ENCODE measurements around the gene LIPI. TPM values are rescaled to one million over a fixed set of nuclear protein-coding genes. Genes with fewer than 3 reads are reported as not detected.
"Not testable (repeated sequence)": the region's sequence is repeated elsewhere in the genome, so short reads cannot be mapped to it uniquely, and the experiment has no call there.

The LIPI gene
- total RNA-seq, 2 donors from 2014 or later: not detected

DNA sequence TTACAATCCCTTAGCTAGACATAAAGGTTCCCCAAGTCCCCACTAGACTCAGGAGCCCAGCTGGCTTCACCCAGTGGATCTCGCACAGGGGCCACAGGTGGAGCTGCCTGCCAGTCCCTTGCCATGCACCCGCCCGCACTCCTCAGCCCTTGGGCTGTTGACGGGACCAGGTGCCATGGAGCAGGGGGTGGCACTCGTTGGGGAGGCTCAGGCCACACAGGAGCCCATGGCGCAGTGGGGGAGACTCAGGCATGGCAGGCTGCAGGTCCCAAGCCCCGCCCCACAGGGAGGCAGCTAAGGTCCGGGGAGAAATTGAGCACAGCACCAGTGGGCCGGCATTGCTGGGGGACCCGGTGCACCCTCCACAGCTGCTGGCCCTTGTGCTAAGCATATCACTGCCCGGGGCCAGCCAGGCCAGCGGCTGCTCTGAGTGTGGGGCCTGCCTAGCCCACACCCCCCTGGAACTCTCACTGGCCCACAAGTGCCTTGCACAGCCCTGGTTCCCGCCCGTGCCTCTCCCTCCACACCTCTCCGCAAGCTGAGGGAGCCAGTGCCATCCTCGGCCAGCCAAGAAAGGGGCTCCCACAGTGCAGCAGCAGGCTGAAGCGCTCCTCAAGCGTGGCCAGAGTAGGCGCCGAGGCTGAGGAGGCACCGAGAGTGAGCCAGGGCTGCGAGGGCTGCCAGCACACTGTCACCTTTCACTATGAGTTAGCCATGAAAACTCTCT, 117.8 kb downstream of the LIPI start:
- TF ChIP-seq, protein P1, sequence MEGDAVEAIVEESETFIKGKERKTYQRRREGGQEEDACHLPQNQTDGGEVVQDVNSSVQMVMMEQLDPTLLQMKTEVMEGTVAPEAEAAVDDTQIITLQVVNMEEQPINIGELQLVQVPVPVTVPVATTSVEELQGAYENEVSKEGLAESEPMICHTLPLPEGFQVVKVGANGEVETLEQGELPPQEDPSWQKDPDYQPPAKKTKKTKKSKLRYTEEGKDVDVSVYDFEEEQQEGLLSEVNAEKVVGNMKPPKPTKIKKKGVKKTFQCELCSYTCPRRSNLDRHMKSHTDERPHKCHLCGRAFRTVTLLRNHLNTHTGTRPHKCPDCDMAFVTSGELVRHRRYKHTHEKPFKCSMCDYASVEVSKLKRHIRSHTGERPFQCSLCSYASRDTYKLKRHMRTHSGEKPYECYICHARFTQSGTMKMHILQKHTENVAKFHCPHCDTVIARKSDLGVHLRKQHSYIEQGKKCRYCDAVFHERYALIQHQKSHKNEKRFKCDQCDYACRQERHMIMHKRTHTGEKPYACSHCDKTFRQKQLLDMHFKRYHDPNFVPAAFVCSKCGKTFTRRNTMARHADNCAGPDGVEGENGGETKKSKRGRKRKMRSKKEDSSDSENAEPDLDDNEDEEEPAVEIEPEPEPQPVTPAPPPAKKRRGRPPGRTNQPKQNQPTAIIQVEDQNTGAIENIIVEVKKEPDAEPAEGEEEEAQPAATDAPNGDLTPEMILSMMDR (IDR thresholded peaks at IDR 0.05): no peak
- DNase-seq (ENCODE audit: low spot score) (no peak), ATAC-seq (ENCODE audit: insufficient number of reproducible peaks, low FRiP score, low read depth) (no peak)
- Histone ChIP-seq H3K4me3 (no peak overlapping the region), H3K36me3 (no peaks in the 10 kb centered on the region), H3K4me1 (ENCODE audit: control insufficient read depth in 1 of 2, low read depth in 2 of 2) (no peaks in the 10 kb centered on the region), H3K27me3 (replicated peaks; ENCODE audit: insufficient read depth) (no peaks in the 10 kb centered on the region), H3K27ac (no peak overlapping the region), H3K9me3 (no peaks in the 10 kb centered on the region)

- H3K36me3 ChIP-seq; H3K27me3 ChIP-seq (replicated peaks; ENCODE audit: insufficient read depth); H3K4me1 ChIP-seq (ENCODE audit: control insufficient read depth in 1 of 2, low read depth in 2 of 2); ATAC-seq (ENCODE audit: insufficient number of reproducible peaks, low FRiP score, low read depth); H3K4me3 ChIP-seq; DNase-seq (ENCODE audit: low spot score); H3K9me3 ChIP-seq; H3K27ac ChIP-seq: not testable (repeated sequence)
These were observed 120.6 kb downstream of the LIPI start for GRCh38 chr21:14090184-14090583.

DNA sequence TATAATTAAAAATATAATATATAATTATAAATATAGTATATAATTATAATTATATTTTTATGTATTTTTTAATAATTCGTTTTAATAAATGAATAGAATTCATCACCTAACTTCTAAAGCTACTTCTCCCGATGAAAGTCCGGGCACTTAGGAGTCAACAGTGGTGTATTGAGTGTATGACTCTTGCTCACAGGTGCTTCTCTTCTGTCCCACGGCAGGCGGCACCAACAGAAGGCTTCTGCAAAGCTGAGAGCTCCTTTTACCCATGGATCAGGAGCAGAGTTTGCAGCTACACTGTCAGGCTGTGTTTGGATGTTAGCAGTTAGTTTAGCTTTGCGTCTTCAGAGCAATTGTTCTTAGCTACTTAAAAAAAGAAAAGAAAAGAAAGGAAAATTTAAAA, 122.4 kb downstream of the LIPI start:
- no peak for DNase-seq (ENCODE audit: low spot score)

DNA sequence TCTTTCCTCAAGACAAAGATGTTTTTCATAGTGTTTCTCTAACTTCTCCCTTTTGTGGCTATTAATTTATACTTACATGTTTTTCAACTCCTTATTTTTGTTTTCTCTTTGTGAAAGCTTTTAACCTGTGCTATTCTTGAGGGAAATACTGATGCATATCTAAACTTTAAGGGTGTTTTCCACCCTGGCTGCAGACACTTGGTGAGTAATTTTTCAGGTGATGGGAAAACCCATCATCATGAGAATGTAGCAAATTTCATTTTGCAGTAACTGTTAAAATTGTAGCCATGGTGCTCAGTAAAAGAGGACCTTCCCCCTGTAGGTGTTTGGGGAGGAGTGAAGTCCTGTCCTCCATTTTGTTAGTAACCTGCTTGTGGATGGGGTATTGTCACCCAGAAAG, 124.2 kb downstream of the LIPI start:
- TF ChIP-seq, protein P1 (IDR thresholded peaks at IDR 0.05): no peak
- no peak overlapping the region for H3K4me3 ChIP-seq
- ATAC-seq (ENCODE audit: insufficient number of reproducible peaks, low FRiP score, low read depth) (no peak), DNase-seq (ENCODE audit: low spot score) (no peak)
- H3K9me3 ChIP-seq: peaks cover 2% of the 10 kb centered on the region
- no peak overlapping the region for H3K27ac ChIP-seq
- no peaks in the 10 kb centered on the region for H3K36me3 ChIP-seq
- no peaks in the 10 kb centered on the region for H3K4me1 ChIP-seq (ENCODE audit: control insufficient read depth in 1 of 2, low read depth in 2 of 2)
- H3K27me3 ChIP-seq (replicated peaks; ENCODE audit: insufficient read depth): no peaks in the 10 kb centered on the region

More for the DNA sequence above, 122.4 kb downstream of the LIPI start:
- TF ChIP-seq, protein P1 (IDR thresholded peaks at IDR 0.05): no peak
- Histone ChIP-seq H3K9me3 (no peaks in the 10 kb centered on the region), H3K27me3 (replicated peaks; ENCODE audit: insufficient read depth) (no peaks in the 10 kb centered on the region), H3K4me1 (ENCODE audit: control insufficient read depth in 1 of 2, low read depth in 2 of 2) (no peaks in the 10 kb centered on the region), H3K36me3 (no peaks in the 10 kb centered on the region), H3K27ac (no peak overlapping the region), H3K4me3 (no peak overlapping the region)
- ATAC-seq (ENCODE audit: insufficient number of reproducible peaks, low FRiP score, low read depth): no peak

DNA sequence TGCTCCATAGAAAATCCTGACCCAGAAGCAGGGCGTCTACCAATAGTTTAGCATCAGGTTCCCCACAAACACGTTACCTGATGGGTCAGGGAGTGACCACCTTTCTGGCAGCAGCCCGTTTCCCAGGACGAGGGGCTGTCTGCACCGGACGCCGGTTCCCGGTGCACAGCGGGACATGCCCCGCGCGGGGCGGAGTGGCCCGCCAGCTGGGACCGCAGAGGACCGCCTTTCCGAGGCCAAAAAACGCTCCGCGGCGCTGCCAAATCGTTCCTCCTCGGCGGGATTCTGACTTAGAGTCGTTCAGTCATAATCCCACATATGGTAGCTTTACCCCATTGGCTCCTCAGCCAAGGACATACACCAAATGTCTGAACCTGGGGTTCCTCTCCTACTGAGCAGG, 126.1 kb downstream of the LIPI start:
- H3K27me3 ChIP-seq (replicated peaks; ENCODE audit: insufficient read depth): no peaks in the 10 kb centered on the region
- no peak for ATAC-seq (ENCODE audit: insufficient number of reproducible peaks, low FRiP score, low read depth)
- no peaks in the 10 kb centered on the region for H3K36me3 ChIP-seq
- TF ChIP-seq, protein P1 (IDR thresholded peaks at IDR 0.05): no peak
- peaks cover 2% of the 10 kb centered on the region for H3K9me3 ChIP-seq
- DNase-seq (ENCODE audit: low spot score): no peak
- no peak overlapping the region for H3K27ac ChIP-seq
- H3K4me1 ChIP-seq (ENCODE audit: control insufficient read depth in 1 of 2, low read depth in 2 of 2): no peaks in the 10 kb centered on the region
- no peak overlapping the region for H3K4me3 ChIP-seq

GRCh38 chr21:14084068-14084501, 126.7 kb downstream of the LIPI start:
- Histone ChIP-seq H3K4me3 (no peak overlapping the region), H3K4me1 (ENCODE audit: control insufficient read depth in 1 of 2, low read depth in 2 of 2) (no peaks in the 10 kb centered on the region), H3K9me3 (peaks cover 2% of the 10 kb centered on the region), H3K27ac (no peak overlapping the region), H3K27me3 (replicated peaks; ENCODE audit: insufficient read depth) (no peaks in the 10 kb centered on the region), H3K36me3 (no peaks in the 10 kb centered on the region)
- ATAC-seq (ENCODE audit: insufficient number of reproducible peaks, low FRiP score, low read depth) (no peak), DNase-seq (ENCODE audit: low spot score) (no peak)
- TF ChIP-seq, protein P1 (IDR thresholded peaks at IDR 0.05): no peak

Data from thoracic aorta (tissue), 2 donors.